GM19193 (cell line): Measurements from ENCODE around the gene SLC39A11.

Experiments
- POLR2A ChIP-seq: IDR thresholded peaks from 4 replicates; pipeline ENCODE4 v1.6.1; 2011; ENCODE audit not compliant: insufficient read depth, insufficient read length; ENCODE audit errors: extremely low read depth

Gene SLC39A11

GRCh38 chr17:72843591-72843990 lies 248.9 kb downstream of the SLC39A11 start:
- TF ChIP-seq POLR2A = no peak

GRCh38 chr17:72840019-72840418 lies 252.5 kb downstream of the SLC39A11 start:
- no peak for TF ChIP-seq POLR2A

GRCh38 chr17:72839131-72839725 lies 253.3 kb downstream of the SLC39A11 start:
- no peak for TF ChIP-seq POLR2A

DNA sequence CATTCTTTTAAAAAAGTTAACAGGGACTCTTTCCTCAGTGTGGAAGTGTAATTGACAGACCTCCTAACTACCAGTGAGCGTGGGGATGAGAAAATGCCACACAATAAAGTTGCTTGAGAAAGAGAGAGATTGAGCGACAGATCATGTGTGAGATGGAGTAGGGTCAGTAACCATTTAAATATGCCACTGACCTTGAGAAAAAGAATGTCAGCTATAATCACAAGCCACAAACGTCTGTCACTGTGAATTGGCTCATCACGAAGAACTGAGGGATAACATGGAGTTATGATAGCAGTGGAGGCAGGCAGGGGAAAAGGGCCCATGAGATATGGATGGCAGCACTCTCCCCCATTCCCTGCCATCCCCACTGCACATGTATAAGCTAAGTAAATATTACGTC lies 253.9 kb downstream of the SLC39A11 start:
- TF ChIP-seq POLR2A = no peak

GRCh38 chr17:72838068-72838467 lies 254.4 kb downstream of the SLC39A11 start:
- no peak for TF ChIP-seq POLR2A

DNA sequence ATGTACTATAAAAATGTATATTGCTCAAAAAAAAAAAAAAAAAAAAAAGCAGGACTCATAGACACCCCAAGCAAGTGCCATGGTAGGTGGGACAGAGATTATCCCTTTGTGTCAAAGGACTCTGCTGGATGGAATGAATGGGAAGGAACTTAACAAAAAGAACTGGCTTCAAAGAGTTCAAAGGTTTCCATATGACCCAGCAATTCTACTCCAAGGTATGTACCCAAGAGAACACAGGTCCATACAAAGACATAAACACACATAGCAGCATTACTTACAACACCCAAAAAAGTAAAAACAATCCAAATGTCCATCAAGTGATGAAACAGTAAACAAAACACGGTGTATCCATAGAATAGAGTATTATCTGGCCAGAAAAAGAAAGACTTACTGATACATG lies 255.2 kb downstream of the SLC39A11 start:
- TF ChIP-seq POLR2A = no peak

GRCh38 chr17:72833128-72833765 lies 259.2 kb downstream of the SLC39A11 start:
- no peak for TF ChIP-seq POLR2A

DNA sequence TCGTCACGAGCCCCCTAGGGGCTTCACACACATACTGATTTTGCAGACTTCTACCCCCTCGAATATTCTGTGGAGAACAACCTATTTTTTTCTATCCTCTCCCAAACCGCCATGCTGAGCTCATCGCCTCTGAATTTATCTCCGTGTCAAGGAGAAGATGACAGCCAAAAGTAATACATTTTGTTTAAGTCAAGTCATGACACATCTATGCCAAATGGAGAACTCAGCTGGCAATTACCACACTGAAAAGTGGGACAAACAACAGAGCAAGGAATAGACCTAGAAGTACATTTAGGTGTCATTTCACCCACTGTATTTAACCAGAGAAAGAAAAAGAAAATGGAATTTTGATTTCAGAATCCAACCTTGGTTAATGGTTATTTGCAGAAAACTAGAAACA lies 260.2 kb downstream of the SLC39A11 start:
- no peak for TF ChIP-seq POLR2A

DNA sequence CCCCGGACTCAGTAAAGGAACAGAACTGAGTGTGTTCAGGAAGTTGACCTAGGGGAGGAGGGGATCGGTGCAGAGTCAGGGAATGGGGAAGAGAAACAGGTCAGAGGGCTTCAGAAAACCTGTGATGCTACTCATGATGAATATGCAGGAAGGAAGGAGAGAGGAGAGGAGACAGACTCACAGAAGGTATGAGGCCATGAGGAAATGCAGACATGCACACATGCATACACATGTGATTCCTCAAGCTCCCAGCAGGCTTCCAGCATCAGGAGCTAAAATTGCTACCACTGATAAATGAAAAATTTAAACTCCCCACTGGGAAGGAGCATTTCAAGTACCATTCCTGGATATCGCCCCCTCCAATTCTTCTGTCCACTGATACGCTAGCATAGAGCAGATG lies 262.6 kb downstream of the SLC39A11 start:
- no peak for TF ChIP-seq POLR2A

DNA sequence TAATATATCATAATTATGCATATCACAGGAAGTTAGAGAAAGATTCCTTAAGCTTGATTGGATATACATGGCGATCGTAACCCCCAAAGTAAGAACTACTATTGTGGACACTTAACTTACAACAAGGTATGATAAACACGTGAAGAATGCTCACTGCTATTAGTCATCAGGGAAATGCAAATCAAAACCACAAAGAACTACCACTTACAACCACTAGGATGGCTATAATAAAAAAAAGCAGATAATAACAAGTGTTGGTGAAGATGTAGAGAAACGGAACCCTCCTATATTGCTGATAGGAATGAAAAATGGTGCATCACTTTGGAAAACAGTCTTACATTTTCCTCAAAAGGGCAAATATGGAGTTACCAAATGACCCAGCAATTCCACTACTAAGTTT lies 265.9 kb downstream of the SLC39A11 start:
- no peak for TF ChIP-seq POLR2A

DNA sequence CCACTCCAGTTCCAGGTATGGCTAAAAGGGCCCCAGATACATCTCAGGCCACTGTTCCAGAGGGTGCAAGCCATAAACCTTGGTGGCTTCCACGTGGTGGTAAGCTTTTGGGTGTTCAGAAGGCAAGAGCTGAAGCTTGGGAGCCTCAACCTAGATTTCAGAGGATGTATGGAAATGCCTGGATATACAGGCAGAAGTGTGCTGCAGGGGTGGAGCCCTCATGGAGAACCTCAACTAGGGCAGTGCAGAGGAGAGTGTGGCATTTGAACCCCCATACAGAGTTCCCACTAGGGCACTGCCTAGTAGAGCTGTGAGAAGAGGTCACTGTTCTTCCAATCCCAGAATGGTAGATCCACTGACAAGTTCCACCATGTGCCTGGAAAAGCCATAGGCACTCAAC lies 267.3 kb downstream of the SLC39A11 start:
- TF ChIP-seq POLR2A = no peak

GRCh38 chr17:72822358-72823023 lies 270.0 kb downstream of the SLC39A11 start:
- TF ChIP-seq POLR2A = no peak

- no peak for TF ChIP-seq POLR2A
Measured at GRCh38 chr17:72816406-72816805, 276.1 kb downstream of the SLC39A11 start.

- TF ChIP-seq POLR2A = no peak
Measured at GRCh38 chr17:72813481-72813880, 279.0 kb downstream of the SLC39A11 start.

DNA sequence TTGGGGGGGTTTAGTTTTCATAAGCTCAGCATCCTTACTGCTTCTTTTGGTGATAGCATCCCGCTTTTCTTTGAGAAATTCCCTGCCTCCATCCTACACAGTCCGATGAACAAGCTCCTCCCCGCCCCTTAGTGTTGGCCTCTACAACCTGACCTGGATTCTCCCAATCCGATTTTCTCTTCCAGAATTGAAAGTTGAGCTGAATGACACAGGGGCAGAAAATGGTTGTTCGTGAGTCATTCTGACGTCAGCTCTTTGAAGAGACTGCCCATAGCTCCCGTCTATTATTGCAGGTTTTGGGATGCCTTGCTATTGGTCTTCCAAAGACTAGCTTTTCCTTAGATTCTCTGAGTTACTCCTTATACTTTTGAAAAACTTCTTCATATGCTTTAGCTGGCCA lies 279.7 kb downstream of the SLC39A11 start:
- no peak for TF ChIP-seq POLR2A
